Measurements from ENCODE around the gene ADAT2.

GRCh38 chr6:143490775-143491174, 40.3 kb upstream of the ADAT2 start:
- TF ChIP-seq ESRRG (CRISPR knock-in tag; IDR thresholded peaks at IDR 0.05) (no peak), ZNF70 (CRISPR knock-in tag; IDR thresholded peaks at IDR 0.05) (no peak), PATZ1 (CRISPR knock-in tag; IDR thresholded peaks at IDR 0.05; ENCODE audit: borderline replicate concordance) (no peak), ZFP30 (CRISPR knock-in tag; IDR thresholded peaks at IDR 0.05) (no peak), ARNTL (CRISPR knock-in tag; IDR thresholded peaks at IDR 0.05; ENCODE audit: borderline replicate concordance, low read depth) (no peak), ISL1 (CRISPR knock-in tag; IDR thresholded peaks at IDR 0.05) (no peak), POU6F1 (CRISPR knock-in tag; IDR thresholded peaks at IDR 0.05; ENCODE audit: borderline replicate concordance, low read depth) (no peak), CSRNP3 (CRISPR knock-in tag; IDR thresholded peaks at IDR 0.05) (no peak), ZFP3 (CRISPR knock-in tag; IDR thresholded peaks at IDR 0.05) (no peak)
